HCT116 (cell line): ENCODE data around the gene CASP6. TPM values are rescaled to one million over a fixed set of nuclear protein-coding genes. Genes with fewer than 3 reads are reported as not detected.

ENCODE experiments used
- ATAC-seq: fragments of 200-7000 bp; cut with Tn5 transposase; 2 replicates; pipeline ENCODE4 v1.9.1; 2020; ENCODE audit warnings: mild to moderate bottlenecking, moderate library complexity
- BruUV-seq: library from RNA; stranded (reverse); fragments of 400-500 nt; replicated peaks from 2 replicates; lab custom pipeline; 2021; lab: Mats Ljungman, UMichigan
- CTCF ChIA-PET: fragments of 300-600 bp; sonication (Branson Sonifier 250); formaldehyde crosslinking; loops from one replicate; lab custom pipeline; 2021; ENCODE audit warnings: antibody characterized with exemption; lab: Charles Lee
- POLR2A ChIA-PET: fragments of 300-600, 350-600 bp; sonication (Branson Sonifier 250); formaldehyde crosslinking; loops from one replicate; lab custom pipeline; 2021; ENCODE audit warnings: antibody characterized with exemption; lab: Charles Lee
- RAD21 ChIA-PET, 2 experiments: fragments of 300-600 bp; sonication (Branson Sonifier 250); formaldehyde crosslinking; loops; one replicate each; lab custom pipeline; 2023; ENCODE audit warnings: low total read pairs in 2 of 2; ENCODE audit not compliant: uncharacterized antibody in 2 of 2, unreplicated experiment in 2 of 2, low non-redundant PET in 1 of 2; lab: Charles Lee
- DNase-seq: peaks from one replicate; pipeline ENCODE4 v3.0.0-alpha.2; 2010; ENCODE audit warnings: low read depth, low spot score
- H2AFZ ChIP-seq: fragments of 200-600 bp; shearing (Covaris generic), sonication (generic); 2 replicates; pipeline ENCODE4 v1.6.1; 2017; ENCODE audit warnings: low read depth, mixed run types, mixed read lengths, antibody characterized with exemption, low read length; ENCODE audit not compliant: poor library complexity, severe bottlenecking
- H3K27ac ChIP-seq: 2 replicates; pipeline ENCODE4 v1.5.1; 2012; ENCODE audit warnings: low read depth, low read length
- H3K27me3 ChIP-seq: fragments of 200-600 bp; sonication (generic); 2 replicates; pipeline ENCODE4 v1.6.1; 2016; ENCODE audit warnings: mixed run types, low read length, mixed read lengths; ENCODE audit not compliant: insufficient read depth
- H3K36me3 ChIP-seq, 2 experiments: fragments of 200-500 bp in 1 of 2; fragments of 200-600 bp in 1 of 2; sonication (Bioruptor generic) in 1 of 2; sonication (generic) in 1 of 2; 2 replicates each; pipeline versions ENCODE4 v1.5.1 to v1.6.1; 2014 to 2016; ENCODE audit warnings: low read length in 2 of 2, inconsistent platforms in 1 of 2, mixed read lengths in 1 of 2, mixed run types in 1 of 2; ENCODE audit not compliant: insufficient read depth in 2 of 2, control insufficient read depth in 1 of 2
- H3K4me1 ChIP-seq, 2 experiments: fragments of 200-600 bp in 1 of 2; sonication (generic) in 1 of 2; 2 replicates each; pipeline versions ENCODE4 v1.5.1 to v1.6.1; 2012 to 2017; ENCODE audit warnings: low read length in 2 of 2, inconsistent platforms in 1 of 2, mild to moderate bottlenecking in 1 of 2, mixed read lengths in 1 of 2, mixed run types in 1 of 2, moderate library complexity in 1 of 2; ENCODE audit not compliant: insufficient read depth in 2 of 2, control insufficient read depth in 1 of 2
- H3K4me2 ChIP-seq: fragments of 200-600 bp; sonication (generic); 2 replicates; pipeline ENCODE4 v1.6.1; 2017; ENCODE audit warnings: mixed run types, low read length, mixed read lengths
- H3K4me3 ChIP-seq, 2 experiments: fragments of 200-600 bp in 1 of 2; sonication (generic) in 1 of 2; replicated peaks in 1 of 2; 2 replicates each; pipeline ENCODE4 v1.5.1; 2011 to 2016; ENCODE audit warnings: low read length in 2 of 2, control low read depth in 1 of 2, low read depth in 1 of 2, mild to moderate bottlenecking in 1 of 2, mixed read lengths in 1 of 2, mixed run types in 1 of 2
- H3K79me2 ChIP-seq: fragments of 200-600 bp; sonication (generic); 2 replicates; pipeline ENCODE4 v1.6.1; 2017; ENCODE audit warnings: mild to moderate bottlenecking, mixed run types, low read length, moderate library complexity, mixed read lengths; ENCODE audit not compliant: insufficient read depth
- H3K9ac ChIP-seq: fragments of 200-600 bp; sonication (generic); 2 replicates; pipeline ENCODE4 v1.6.1; 2016; ENCODE audit warnings: low read length, mixed read lengths
- H3K9me2 ChIP-seq: fragments of 200-600 bp; sonication (generic), shearing (Covaris generic); 2 replicates; pipeline ENCODE4 v1.6.1; 2017; ENCODE audit warnings: mixed run types, mild to moderate bottlenecking, moderate library complexity; ENCODE audit not compliant: insufficient read depth
- H3K9me3 ChIP-seq, 2 experiments: fragments of 200-500 bp in 1 of 2; fragments of 200-600 bp in 1 of 2; sonication (Bioruptor generic) in 1 of 2; sonication (generic) in 1 of 2; 2 replicates each; pipeline ENCODE4 v1.6.1; 2014 to 2017; ENCODE audit warnings: low read length in 2 of 2, mixed read lengths in 2 of 2, inconsistent platforms in 1 of 2, low read depth in 1 of 2, mild to moderate bottlenecking in 1 of 2, mixed run types in 1 of 2, moderate library complexity in 1 of 2; ENCODE audit not compliant: control insufficient read depth in 1 of 2, insufficient read depth in 1 of 2
- H4K20me1 ChIP-seq: fragments of 200-600 bp; sonication (generic), shearing (Covaris generic); 2 replicates; pipeline ENCODE4 v1.6.1; 2017; ENCODE audit warnings: mixed run types, mild to moderate bottlenecking, moderate library complexity; ENCODE audit not compliant: insufficient read depth
- CBX3 ChIP-seq: IDR thresholded peaks from 2 replicates; pipeline ENCODE4 v1.6.1; 2012; ENCODE audit warnings: low read depth
- CEBPB ChIP-seq: IDR thresholded peaks from 2 replicates; pipeline ENCODE4 v1.6.1; 2012; ENCODE audit warnings: low read depth
- ELF1 ChIP-seq: IDR thresholded peaks from 2 replicates; pipeline ENCODE4 v1.6.1; 2012; ENCODE audit warnings: low read depth, borderline replicate concordance
- EZH2 ChIP-seq: fragments of 200-600 bp; sonication (generic); IDR thresholded peaks from 2 replicates; pipeline ENCODE4 v1.6.1; 2017; ENCODE audit warnings: antibody characterized with exemption, mixed run types
- EZH2phosphoT487 ChIP-seq: fragments of 200-600 bp; IDR thresholded peaks from 2 replicates; pipeline ENCODE4 v1.6.1; 2018; ENCODE audit warnings: antibody characterized with exemption, borderline replicate concordance
- FOSL1 ChIP-seq: IDR thresholded peaks from 2 replicates; pipeline ENCODE4 v1.6.1; 2012; ENCODE audit warnings: low read depth
- JUND ChIP-seq: IDR thresholded peaks from 2 replicates; pipeline ENCODE4 v1.6.1; 2012
- POLR2A ChIP-seq: IDR thresholded peaks from 2 replicates; pipeline ENCODE4 v1.7.0; 2011; ENCODE audit warnings: borderline replicate concordance; ENCODE audit not compliant: insufficient read depth, insufficient read length; ENCODE audit errors: extremely low read depth
- POLR2AphosphoS5 ChIP-seq: IDR thresholded peaks from 2 replicates; pipeline ENCODE4 v1.6.1; 2011; ENCODE audit warnings: mild to moderate bottlenecking, low read depth, low read length, moderate library complexity
- RAD21 ChIP-seq: IDR thresholded peaks from 2 replicates; pipeline ENCODE4 v1.6.1; 2012; ENCODE audit warnings: low read depth, mild to moderate bottlenecking
- SIN3A ChIP-seq: IDR thresholded peaks from 2 replicates; pipeline ENCODE4 v1.6.1; 2012; ENCODE audit warnings: low read depth
- YY1 ChIP-seq: IDR thresholded peaks from 2 replicates; pipeline ENCODE4 v1.6.1; 2011; ENCODE audit warnings: low read length, low read depth, moderate library complexity, mild to moderate bottlenecking; ENCODE audit not compliant: insufficient replicate concordance; ENCODE audit errors: extremely low read depth
- ZNF274 ChIP-seq: fragments of 200-500 bp; sonication (Bioruptor generic); IDR thresholded peaks from 2 replicates; pipeline ENCODE4 v1.6.1; 2014; ENCODE audit warnings: mild to moderate bottlenecking, low read depth, low read length, inconsistent platforms
- intact Hi-C: fragments of 100-400 bp; cut with micrococcal nuclease; formaldehyde crosslinking; loops from 2 replicates; pipeline ENCODE4 v1.10.0; 2022
- total RNA-seq: library from RNA; stranded (reverse); gene quantifications from one replicate; pipeline ENCODE4 v1.2.1, GENCODE V29; 2021; ENCODE audit not compliant: unreplicated experiment
- TF ChIP-seq, protein P1 (sequence below): IDR thresholded peaks from 2 replicates; pipeline ENCODE4 v1.6.1; 2011; ENCODE audit warnings: mild to moderate bottlenecking, low read length, moderate library complexity; ENCODE audit not compliant: insufficient replicate concordance; ENCODE audit errors: extremely low read depth
- TF ChIP-seq, protein P2 (sequence below), 3 experiments: fragments of 200-600 bp in 1 of 3; sonication (generic) in 1 of 3; IDR thresholded peaks in 2 of 3; conservative IDR thresholded peaks in 1 of 3; 2 replicates each; pipeline ENCODE4 v1.5.1; 2012 to 2017; ENCODE audit warnings: low read depth in 2 of 3, low read length in 2 of 3, antibody characterized with exemption in 1 of 3, borderline replicate concordance in 1 of 3, control low read depth in 1 of 3, mild to moderate bottlenecking in 1 of 3, mixed read lengths in 1 of 3, mixed run types in 1 of 3, moderate library complexity in 1 of 3; ENCODE audit not compliant: insufficient read depth in 1 of 3
- TF ChIP-seq, protein P3 (sequence below): IDR thresholded peaks from 2 replicates; pipeline ENCODE4 v1.6.1; 2012
- TF ChIP-seq, protein P4 (sequence below): IDR thresholded peaks from 2 replicates; pipeline ENCODE4 v1.6.1; 2012
- TF ChIP-seq, protein P5 (sequence below): IDR thresholded peaks from 2 replicates; pipeline ENCODE4 v1.6.1; 2012; ENCODE audit warnings: low read depth

Gene CASP6
- total RNA-seq, 1 experiment from 2014 or later, result 18.1 TPM

DNA sequence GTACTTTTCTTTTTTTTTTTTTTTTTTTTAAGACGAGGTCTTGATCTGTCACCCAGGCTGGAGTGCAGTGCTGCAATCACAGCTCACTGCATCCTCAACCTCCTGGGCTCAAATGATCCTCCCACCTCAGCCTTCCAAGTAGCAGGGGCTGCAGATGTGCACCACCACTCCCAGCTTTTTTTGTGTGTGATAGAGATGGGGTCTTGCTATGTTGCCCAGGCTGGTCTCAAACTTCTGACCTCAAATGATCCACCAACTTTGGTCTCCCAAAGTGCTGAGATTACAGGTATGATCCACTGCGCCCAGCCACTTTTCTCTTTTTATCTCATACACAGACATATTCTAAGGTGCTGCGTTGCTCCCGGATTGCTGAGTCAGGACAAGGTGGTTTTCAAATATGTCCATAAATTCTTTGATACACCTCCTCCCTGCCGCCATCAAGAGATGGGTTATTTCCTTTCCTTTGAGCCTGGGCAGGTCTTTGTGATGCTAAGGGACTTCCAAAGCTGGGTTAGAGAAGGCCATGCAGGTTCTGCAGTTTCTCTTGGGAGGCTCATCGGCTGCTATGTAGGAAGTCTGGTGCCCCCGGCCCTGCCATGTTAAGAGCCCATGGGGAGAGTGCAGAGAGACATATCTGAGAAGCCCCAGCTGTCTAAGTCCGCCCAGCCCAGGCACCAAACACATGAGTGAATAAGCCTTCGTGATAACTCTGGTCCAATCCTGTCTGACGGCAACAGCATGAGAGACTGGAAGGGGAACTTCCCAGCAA, 35.0 kb upstream of the CASP6 start:
- CTCF ChIA-PET, result interaction anchor here (0.6 kb wide), 1 partner anchor 26 kb away, joined by 3 read pairs; no protein-coding TSS in a partner anchor
- RAD21 ChIA-PET, result no interaction called here
- POLR2A ChIA-PET, result no interaction called here
- Histone ChIP-seq H3K9ac (no peak overlapping the region), H3K9me3 (no peaks in the 10 kb centered on the region), H3K27ac (no peak overlapping the region), H3K79me2 (no peaks in the 10 kb centered on the region), H3K4me3 (no peak overlapping the region), H3K27me3 (no peaks in the 10 kb centered on the region), H3K4me2 (no peak overlapping the region), H4K20me1 (no peaks in the 10 kb centered on the region), H3K36me3 (no peaks in the 10 kb centered on the region), H3K9me2 (no peaks in the 10 kb centered on the region), H3K4me1 (no peaks in the 10 kb centered on the region), H2AFZ (no peak overlapping the region)
- no peak for ATAC-seq
- no peak for DNase-seq
- BruUV-seq, result no TSS peak
- TF ChIP-seq FOSL1 (no peak), POLR2AphosphoS5 (no peak), POLR2A (no peak), EZH2 (no peak), SIN3A (no peak), YY1 (no peak), EZH2phosphoT487 (no peak), CEBPB (no peak), JUND (no peak), CBX3 (no peak), RAD21 (no peak), ELF1 (no peak), ZNF274 (no peak)
- TF ChIP-seq, protein P1, sequence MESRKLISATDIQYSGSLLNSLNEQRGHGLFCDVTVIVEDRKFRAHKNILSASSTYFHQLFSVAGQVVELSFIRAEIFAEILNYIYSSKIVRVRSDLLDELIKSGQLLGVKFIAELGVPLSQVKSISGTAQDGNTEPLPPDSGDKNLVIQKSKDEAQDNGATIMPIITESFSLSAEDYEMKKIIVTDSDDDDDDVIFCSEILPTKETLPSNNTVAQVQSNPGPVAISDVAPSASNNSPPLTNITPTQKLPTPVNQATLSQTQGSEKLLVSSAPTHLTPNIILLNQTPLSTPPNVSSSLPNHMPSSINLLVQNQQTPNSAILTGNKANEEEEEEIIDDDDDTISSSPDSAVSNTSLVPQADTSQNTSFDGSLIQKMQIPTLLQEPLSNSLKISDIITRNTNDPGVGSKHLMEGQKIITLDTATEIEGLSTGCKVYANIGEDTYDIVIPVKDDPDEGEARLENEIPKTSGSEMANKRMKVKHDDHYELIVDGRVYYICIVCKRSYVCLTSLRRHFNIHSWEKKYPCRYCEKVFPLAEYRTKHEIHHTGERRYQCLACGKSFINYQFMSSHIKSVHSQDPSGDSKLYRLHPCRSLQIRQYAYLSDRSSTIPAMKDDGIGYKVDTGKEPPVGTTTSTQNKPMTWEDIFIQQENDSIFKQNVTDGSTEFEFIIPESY, result no peak
- TF ChIP-seq, protein P2, sequence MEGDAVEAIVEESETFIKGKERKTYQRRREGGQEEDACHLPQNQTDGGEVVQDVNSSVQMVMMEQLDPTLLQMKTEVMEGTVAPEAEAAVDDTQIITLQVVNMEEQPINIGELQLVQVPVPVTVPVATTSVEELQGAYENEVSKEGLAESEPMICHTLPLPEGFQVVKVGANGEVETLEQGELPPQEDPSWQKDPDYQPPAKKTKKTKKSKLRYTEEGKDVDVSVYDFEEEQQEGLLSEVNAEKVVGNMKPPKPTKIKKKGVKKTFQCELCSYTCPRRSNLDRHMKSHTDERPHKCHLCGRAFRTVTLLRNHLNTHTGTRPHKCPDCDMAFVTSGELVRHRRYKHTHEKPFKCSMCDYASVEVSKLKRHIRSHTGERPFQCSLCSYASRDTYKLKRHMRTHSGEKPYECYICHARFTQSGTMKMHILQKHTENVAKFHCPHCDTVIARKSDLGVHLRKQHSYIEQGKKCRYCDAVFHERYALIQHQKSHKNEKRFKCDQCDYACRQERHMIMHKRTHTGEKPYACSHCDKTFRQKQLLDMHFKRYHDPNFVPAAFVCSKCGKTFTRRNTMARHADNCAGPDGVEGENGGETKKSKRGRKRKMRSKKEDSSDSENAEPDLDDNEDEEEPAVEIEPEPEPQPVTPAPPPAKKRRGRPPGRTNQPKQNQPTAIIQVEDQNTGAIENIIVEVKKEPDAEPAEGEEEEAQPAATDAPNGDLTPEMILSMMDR (IDR thresholded peaks at IDR 0.05 in 2 of 3, conservative IDR thresholded peaks at IDR 0.05 in 1 of 3; ENCODE audit: borderline replicate concordance in 1 of 3, insufficient read depth in 1 of 3, low read depth in 2 of 3, low read length in 2 of 3), result no peak
- TF ChIP-seq, protein P3, sequence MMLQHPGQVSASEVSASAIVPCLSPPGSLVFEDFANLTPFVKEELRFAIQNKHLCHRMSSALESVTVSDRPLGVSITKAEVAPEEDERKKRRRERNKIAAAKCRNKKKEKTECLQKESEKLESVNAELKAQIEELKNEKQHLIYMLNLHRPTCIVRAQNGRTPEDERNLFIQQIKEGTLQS, result no peak
- TF ChIP-seq, protein P4, sequence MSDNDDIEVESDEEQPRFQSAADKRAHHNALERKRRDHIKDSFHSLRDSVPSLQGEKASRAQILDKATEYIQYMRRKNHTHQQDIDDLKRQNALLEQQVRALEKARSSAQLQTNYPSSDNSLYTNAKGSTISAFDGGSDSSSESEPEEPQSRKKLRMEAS, result no peak
- TF ChIP-seq, protein P5, sequence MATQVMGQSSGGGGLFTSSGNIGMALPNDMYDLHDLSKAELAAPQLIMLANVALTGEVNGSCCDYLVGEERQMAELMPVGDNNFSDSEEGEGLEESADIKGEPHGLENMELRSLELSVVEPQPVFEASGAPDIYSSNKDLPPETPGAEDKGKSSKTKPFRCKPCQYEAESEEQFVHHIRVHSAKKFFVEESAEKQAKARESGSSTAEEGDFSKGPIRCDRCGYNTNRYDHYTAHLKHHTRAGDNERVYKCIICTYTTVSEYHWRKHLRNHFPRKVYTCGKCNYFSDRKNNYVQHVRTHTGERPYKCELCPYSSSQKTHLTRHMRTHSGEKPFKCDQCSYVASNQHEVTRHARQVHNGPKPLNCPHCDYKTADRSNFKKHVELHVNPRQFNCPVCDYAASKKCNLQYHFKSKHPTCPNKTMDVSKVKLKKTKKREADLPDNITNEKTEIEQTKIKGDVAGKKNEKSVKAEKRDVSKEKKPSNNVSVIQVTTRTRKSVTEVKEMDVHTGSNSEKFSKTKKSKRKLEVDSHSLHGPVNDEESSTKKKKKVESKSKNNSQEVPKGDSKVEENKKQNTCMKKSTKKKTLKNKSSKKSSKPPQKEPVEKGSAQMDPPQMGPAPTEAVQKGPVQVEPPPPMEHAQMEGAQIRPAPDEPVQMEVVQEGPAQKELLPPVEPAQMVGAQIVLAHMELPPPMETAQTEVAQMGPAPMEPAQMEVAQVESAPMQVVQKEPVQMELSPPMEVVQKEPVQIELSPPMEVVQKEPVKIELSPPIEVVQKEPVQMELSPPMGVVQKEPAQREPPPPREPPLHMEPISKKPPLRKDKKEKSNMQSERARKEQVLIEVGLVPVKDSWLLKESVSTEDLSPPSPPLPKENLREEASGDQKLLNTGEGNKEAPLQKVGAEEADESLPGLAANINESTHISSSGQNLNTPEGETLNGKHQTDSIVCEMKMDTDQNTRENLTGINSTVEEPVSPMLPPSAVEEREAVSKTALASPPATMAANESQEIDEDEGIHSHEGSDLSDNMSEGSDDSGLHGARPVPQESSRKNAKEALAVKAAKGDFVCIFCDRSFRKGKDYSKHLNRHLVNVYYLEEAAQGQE, result no peak
- intact Hi-C loops, result no loop called here
